Gastrocnemius medialis (tissue), 4 donors: ENCODE results near the gene PCDHAC2. TPM values are rescaled to one million over a fixed set of nuclear protein-coding genes. Genes with fewer than 3 reads are reported as not detected.

Source experiments
- ATAC-seq, 2 donors: fragments of 150-250 bp; one replicate each; pipeline ENCODE4 v1.9.1; 2016
- DNase-seq, 2 donors: peaks; one replicate each; pipeline ENCODE4 v3.0.0-alpha.2; 2019
- H3K27ac ChIP-seq, 4 donors: fragments of 200-600 bp; sonication (generic); 1 replicate in 1 of 4; 2 replicates in 3 of 4; pipeline ENCODE4 v1.5.1; 2016 to 2018; ENCODE audit warnings: mild to moderate bottlenecking in 2 of 4, moderate library complexity in 1 of 4
- H3K27me3 ChIP-seq, 3 donors: fragments of 200-600 bp; sonication (generic) in 2 of 3; 1 replicate in 1 of 3; 2 replicates in 2 of 3; pipeline versions ENCODE4 v1.5.1 to v1.6.0; 2016 to 2019; ENCODE audit warnings: mild to moderate bottlenecking in 1 of 3, moderate library complexity in 1 of 3
- H3K36me3 ChIP-seq, 2 donors: fragments of 200-600 bp; sonication (generic) in 1 of 2; one replicate each; pipeline ENCODE4 v1.5.1; 2017 to 2018
- H3K4me1 ChIP-seq, 2 donors: fragments of 200-600 bp; sonication (generic) in 1 of 2; one replicate each; pipeline ENCODE4 v1.5.1; 2016 to 2017; ENCODE audit warnings: mild to moderate bottlenecking in 2 of 2
- H3K4me3 ChIP-seq, 4 donors: fragments of 200-600 bp; sonication (generic) in 3 of 4; 1 replicate in 1 of 4; 2 replicates in 3 of 4; pipeline ENCODE4 v1.5.1; 2016 to 2019; ENCODE audit warnings: mild to moderate bottlenecking in 2 of 4
- H3K9me3 ChIP-seq, 3 donors: fragments of 200-600 bp; sonication (generic) in 2 of 3; 1 replicate in 1 of 3; 2 replicates in 2 of 3; pipeline ENCODE4 v1.5.1; 2016 to 2019
- CTCF ChIP-seq, 5 experiments: fragments of 450-650 bp in 3 of 5; fragments of 200-600 bp in 2 of 5; sonication (generic) in 2 of 5; IDR thresholded peaks in 4 of 5; conservative IDR thresholded peaks in 1 of 5; 1 replicate in 4 of 5; 2 replicates in 1 of 5; pipeline ENCODE4 v1.5.1; 2016 to 2019; ENCODE audit warnings: antibody characterized with exemption in 5 of 5, mild to moderate bottlenecking in 3 of 5, moderate library complexity in 3 of 5
- POLR2A ChIP-seq, 2 donors: fragments of 450-650 bp; IDR thresholded peaks; one replicate each; pipeline ENCODE4 v1.6.1; 2017; ENCODE audit warnings: antibody characterized with exemption in 2 of 2, mild to moderate bottlenecking in 2 of 2, moderate library complexity in 2 of 2
- in situ Hi-C, 4 donors: fragments of 200-750 bp; cut with MboI; loops; one replicate each; pipeline versions ENCODE4 v1.15.0 to v1.8.0; 2017; ENCODE audit warnings: low sequenced_read_pairs in 4 of 4
- intact Hi-C: fragments of 100-400 bp; cut with DNase I; formaldehyde crosslinking; loops from one replicate; pipeline ENCODE4 v1.15.1; 2023; ENCODE audit warnings: low total_unique reads
- total RNA-seq, 4 donors: library from RNA; depleted of rRNA; stranded (reverse); fragments of >200 nt; gene quantifications; one replicate each; pipeline versions ENCODE4 v1.1.0 to v1.2.3, GENCODE V29; 2016

The PCDHAC2 gene
- total RNA-seq, 4 donors from 2014 or later = 0.03 to 0.13 TPM; not detected in 2

GRCh38 chr5:140969880-140970279 lies 3.6 kb downstream of the PCDHAC2 start:
- ATAC-seq (no peak), DNase-seq (no peak)
- no peaks in the 10 kb centered on the region for H3K36me3 ChIP-seq
- H3K4me1 ChIP-seq = no peaks in the 10 kb centered on the region
- in situ Hi-C loops = no loop called here
- no peak for TF ChIP-seq POLR2A (IDR thresholded peaks at IDR 0.05)
- no peak for TF ChIP-seq CTCF (IDR thresholded peaks at IDR 0.05 in 4 of 5, conservative IDR thresholded peaks at IDR 0.05 in 1 of 5)
- no peaks in the 10 kb centered on the region for H3K9me3 ChIP-seq
- no peak overlapping the region for H3K4me3 ChIP-seq
- intact Hi-C loops = no loop called here
- peaks cover 6 to 15% (median 9%) of the 10 kb centered on the region in 3 donors for H3K27me3 ChIP-seq
- H3K27ac ChIP-seq = no peak overlapping the region

GRCh38 chr5:140973550-140973949 lies 7.3 kb downstream of the PCDHAC2 start:
- in situ Hi-C loops = no loop called here

GRCh38 chr5:140977003-140977402 lies 10.7 kb downstream of the PCDHAC2 start:
- DNase-seq = no peak
- Histone ChIP-seq H3K27me3 (no peaks in the 10 kb centered on the region), H3K4me3 (no peak overlapping the region), H3K4me1 (no peaks in the 10 kb centered on the region), H3K9me3 (no peaks in the 10 kb centered on the region), H3K36me3 (no peaks in the 10 kb centered on the region), H3K27ac (no peak overlapping the region)
- ATAC-seq = peak in 1 of 2 donors; percentile 70
- in situ Hi-C loops (no loop called here), intact Hi-C loops (no loop called here)
- TF ChIP-seq CTCF (IDR thresholded peaks at IDR 0.05 in 4 of 5, conservative IDR thresholded peaks at IDR 0.05 in 1 of 5) (no peak), POLR2A (IDR thresholded peaks at IDR 0.05) (no peak)

More at GRCh38 chr5:140973550-140973949, 7.3 kb downstream of the PCDHAC2 start:
- H3K4me3 ChIP-seq = no peak overlapping the region
- intact Hi-C loops = no loop called here
- H3K4me1 ChIP-seq = no peaks in the 10 kb centered on the region
- H3K27me3 ChIP-seq = no peaks in the 10 kb centered on the region
- no peak for ATAC-seq
- H3K36me3 ChIP-seq = no peaks in the 10 kb centered on the region
- TF ChIP-seq CTCF (IDR thresholded peaks at IDR 0.05 in 4 of 5, conservative IDR thresholded peaks at IDR 0.05 in 1 of 5) (no peak), POLR2A (IDR thresholded peaks at IDR 0.05) (no peak)
- no peaks in the 10 kb centered on the region for H3K9me3 ChIP-seq
- no peak overlapping the region for H3K27ac ChIP-seq
- no peak for DNase-seq

GRCh38 chr5:140978260-140978659 lies 12.0 kb downstream of the PCDHAC2 start:
- no peaks in the 10 kb centered on the region for H3K9me3 ChIP-seq
- in situ Hi-C loops (no loop called here), intact Hi-C loops (no loop called here)
- H3K36me3 ChIP-seq = no peaks in the 10 kb centered on the region
- DNase-seq (no peak), ATAC-seq (no peak)
- no peak overlapping the region for H3K27ac ChIP-seq
- H3K4me3 ChIP-seq = no peak overlapping the region
- TF ChIP-seq POLR2A (IDR thresholded peaks at IDR 0.05) (no peak), CTCF (IDR thresholded peaks at IDR 0.05 in 4 of 5, conservative IDR thresholded peaks at IDR 0.05 in 1 of 5) (no peak)
- H3K4me1 ChIP-seq = no peaks in the 10 kb centered on the region
- H3K27me3 ChIP-seq = no peaks in the 10 kb centered on the region

GRCh38 chr5:140978983-140979382 lies 12.7 kb downstream of the PCDHAC2 start:
- Histone ChIP-seq H3K9me3 (no peaks in the 10 kb centered on the region), H3K27ac (no peak overlapping the region), H3K36me3 (no peaks in the 10 kb centered on the region), H3K4me1 (no peaks in the 10 kb centered on the region), H3K27me3 (no peaks in the 10 kb centered on the region), H3K4me3 (no peak overlapping the region)
- in situ Hi-C loops (no loop called here), intact Hi-C loops (no loop called here)
- ATAC-seq (no peak), DNase-seq (no peak)
- TF ChIP-seq POLR2A (IDR thresholded peaks at IDR 0.05) = no peak
- TF ChIP-seq CTCF (IDR thresholded peaks at IDR 0.05 in 4 of 5, conservative IDR thresholded peaks at IDR 0.05 in 1 of 5) = no peak
